Hematopoietic multipotent progenitor cell treated with erythropoietin and hydrocortisone succinate and interleukin-3 and kit ligand, for 17 days (in vitro differentiated cells): Measurements from ENCODE around the gene MTERF4.

Source experiments
- DNase-seq: peaks from one replicate; pipeline ENCODE4 v3.0.0-alpha.2; 2015; ENCODE audit warnings: low spot score

The MTERF4 gene

DNA sequence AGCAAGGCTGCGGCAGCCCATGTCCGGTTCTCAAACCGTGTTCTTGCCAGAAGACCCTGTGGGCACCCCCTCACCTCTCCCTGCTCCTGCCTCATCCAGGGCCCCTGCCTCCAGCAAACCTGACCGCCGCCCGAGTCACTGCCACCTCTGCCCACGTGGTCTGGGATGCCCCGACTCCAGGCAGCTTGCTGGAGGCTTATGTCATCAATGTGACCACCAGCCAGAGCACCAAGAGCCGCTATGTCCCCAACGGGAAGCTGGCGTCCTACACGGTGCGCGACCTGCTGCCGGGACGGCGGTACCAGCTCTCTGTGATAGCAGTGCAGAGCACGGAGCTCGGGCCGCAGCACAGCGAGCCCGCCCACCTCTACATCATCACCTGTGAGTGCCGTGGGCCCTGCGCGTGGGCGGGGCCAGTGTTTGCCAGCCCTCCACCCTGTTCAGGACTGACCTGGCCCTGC lies 32.2 kb downstream of the MTERF4 start:
- DNase-seq, result no peak

DNA sequence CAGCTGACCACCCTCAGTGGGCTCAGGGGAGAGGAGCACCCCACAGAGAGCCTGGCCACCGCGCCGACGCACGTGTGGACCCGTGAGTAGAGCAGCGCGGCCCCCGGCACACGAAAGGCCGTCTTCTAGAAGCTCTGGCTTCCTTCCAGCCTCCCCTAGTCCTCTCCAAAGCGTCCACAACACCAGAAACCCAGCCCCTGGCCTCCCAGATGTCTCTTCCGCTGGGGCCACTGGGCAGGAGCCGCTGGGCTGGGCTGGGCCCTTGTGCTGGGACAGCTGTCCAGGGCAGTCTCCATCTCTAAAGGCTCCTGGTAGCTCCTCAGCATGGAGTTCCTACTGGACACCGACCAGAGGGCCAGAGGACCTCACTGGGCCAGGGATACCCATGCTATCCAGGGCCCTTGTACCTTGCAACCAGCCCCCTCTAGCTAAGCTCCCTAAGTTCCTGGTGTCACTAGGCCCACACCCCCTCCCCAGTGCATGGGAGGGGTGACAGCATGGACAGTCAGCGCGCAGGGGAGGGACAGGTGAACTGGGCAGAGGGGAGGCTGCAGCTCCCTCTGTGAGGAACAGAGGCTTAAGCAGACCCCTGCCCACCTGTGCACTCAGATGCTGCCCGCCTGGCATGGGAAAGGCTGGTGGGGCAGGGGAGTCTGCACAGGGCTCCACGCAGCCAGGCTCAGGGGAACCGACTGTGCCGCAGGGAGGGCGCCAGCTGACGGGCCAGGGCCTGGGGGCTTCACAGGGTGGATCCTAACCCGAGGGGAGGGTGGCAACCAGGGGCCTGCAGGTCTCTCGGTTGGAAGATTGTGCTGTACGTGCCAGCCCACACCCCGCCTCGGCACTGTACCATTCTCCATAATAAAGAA lies 32.9 kb downstream of the MTERF4 start:
- DNase-seq, result no peak

DNA sequence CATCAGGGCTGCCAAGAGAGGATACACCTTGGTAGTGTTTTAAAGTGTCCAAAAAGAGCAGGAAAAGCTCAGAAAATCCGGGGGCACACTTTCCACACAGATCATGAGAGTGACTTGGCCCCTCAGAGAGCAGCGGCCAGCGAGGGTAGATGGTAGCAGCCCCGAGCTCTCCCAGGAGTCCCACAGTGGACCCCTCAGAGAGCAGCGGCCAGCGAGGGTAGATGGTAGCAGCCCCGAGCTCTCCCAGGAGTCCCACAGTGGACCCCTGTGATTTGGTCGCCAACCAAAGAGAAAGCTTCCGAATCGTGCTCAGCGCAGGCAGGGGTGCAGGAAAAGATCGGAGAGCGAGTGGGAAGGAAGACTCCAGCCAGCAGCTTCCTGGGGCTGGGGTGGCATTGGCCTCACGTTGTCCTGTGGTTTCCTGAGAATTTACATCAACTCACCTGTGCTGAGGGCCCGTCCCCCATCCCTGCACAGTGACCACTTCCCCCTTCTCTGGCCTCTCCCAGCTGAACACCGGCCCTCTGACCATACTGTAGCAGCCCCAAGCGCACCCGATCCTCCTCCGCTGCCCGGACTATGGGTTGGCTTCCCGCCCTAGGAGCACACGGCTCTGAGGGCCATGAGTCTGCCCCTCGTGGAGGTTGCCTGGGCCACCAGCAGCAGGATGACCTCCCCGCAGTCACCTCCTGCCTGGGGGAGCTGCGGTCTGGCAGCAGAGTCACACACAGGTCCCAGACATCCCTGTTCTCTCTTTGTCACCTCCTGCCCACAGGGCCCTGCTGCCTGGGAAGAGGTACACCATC lies 33.7 kb downstream of the MTERF4 start:
- no peak for DNase-seq

DNA sequence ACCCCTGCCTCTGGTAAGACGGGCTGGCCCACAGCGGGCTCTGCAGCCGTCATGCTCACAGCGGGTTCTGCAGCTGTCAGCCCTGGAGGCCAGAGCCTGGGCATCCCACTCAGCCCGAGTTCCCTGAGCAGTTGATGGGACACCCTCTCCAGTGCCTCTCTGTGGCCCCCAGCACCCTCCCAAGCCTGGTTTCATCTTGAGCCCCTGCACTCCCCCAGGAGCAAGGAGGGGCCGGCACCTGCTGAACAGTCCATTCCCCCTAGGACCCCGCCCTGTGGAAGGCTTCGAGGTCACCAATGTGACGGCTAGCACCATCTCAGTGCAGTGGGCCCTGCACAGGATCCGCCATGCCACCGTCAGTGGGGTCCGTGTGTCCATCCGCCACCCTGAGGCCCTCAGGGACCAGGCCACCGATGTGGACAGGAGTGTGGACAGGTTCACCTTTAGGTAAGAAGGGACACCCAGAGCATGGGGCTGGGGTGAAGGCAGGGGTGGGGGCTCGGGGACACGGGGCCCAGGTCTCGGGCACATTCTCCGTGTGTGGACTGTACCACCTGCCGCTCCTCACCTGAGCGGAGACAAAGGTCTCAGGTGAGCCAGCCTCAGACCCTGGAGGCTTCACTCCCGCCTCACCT lies 34.5 kb downstream of the MTERF4 start:
- no peak for DNase-seq

DNA sequence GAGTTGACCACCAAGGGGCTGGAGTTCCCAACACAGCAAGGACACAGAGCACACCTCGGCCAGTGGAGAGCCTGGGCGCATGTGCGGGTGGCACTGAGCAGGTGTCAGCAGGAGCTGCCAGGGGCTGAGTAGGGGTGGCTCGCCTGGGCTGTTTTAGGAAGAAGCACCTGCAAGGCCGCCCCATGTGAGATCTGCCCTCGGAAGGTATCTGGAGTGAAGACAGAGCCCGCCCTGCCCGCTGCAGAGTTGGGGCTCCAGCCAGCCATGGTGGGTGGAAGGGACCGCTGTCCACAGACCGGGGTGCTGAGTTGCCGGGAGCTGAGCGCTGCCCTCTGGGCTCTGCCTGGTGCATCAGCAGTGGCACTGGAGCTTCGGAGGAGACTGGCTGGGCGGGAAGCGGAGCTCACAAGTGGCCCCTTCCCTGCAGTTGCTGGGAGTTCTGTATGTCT lies 35.2 kb downstream of the MTERF4 start:
- DNase-seq, result no peak

DNA sequence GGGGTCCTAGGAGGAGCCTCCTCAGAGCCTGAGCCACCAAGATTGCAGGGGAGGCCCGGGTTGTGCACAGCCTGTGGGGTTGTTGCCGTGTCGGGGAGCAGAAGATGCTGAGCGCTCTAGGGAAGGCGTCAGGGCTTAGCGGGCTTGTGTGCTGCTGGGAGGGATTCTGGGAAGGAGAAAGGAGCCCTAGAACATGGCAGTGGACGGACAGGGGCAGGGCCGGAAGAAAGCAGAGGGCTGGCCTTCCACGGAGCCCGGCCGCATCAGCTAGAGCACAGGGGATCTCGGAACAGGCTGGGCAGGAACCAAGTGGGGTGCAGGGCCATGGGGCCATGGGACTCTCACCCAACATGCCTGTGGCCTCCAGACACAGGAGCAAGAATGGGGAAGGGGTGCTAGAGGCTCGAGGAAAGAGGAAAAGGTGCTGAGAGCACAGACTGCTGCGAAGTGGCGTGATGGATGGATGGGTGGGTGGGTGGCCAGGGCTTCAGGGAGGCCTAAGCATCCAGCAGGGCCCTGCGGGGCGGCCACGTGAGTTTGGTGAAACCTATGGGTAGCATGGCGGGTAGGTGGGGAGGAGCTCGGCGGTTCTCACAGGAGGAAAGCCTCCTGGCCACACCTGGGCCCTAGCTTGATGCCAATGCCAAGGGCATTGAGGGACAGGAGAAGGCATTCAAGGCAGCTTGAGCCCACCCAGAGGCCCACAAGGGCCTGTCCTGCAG lies 35.8 kb downstream of the MTERF4 start:
- DNase-seq, result no peak

DNA sequence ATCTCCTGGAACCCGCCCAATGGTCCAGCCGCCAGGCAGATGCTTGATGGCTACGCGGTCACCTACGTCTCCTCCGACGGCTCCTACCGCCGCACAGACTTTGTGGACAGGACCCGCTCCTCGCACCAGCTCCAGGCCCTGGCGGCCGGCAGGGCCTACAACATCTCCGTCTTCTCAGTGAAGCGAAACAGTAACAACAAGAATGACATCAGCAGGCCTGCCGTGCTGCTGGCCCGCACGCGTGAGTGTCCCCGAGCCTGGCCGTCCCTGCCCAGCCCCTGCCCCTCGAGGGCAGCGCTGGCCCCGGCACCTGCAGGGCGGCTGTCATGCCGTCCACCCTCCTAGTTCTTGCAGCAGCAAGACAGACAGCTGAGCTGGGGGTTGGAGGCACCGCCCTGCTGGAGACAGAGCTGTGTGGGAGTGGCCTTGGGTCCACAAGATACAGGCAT lies 36.7 kb downstream of the MTERF4 start:
- DNase-seq, result no peak

DNA sequence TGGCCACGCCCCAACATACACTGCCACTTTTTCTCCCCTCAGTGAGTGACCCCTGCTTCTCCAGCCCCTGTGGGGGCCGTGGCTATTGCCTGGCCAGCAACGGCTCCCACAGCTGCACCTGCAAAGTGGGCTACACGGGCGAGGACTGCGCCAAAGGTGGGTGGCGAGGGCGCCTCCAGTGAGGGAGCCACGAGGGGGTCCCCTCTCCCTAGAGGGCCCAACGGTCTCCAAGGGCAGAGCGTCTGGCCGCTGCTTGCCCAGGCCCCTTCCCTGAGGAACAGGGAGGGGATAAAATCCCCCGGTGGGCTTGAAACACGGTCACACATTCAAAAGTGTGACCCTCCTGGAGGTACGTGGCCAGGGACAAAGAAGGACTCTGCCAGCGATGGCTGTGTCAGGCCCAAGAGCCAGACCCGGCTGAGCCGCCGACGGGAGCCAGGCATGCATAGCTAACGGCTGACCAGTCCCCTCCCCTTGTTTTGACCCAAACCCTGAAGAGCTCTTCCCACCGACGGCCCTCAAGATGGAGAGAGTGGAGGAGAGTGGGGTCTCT lies 37.2 kb downstream of the MTERF4 start:
- no peak for DNase-seq

DNA sequence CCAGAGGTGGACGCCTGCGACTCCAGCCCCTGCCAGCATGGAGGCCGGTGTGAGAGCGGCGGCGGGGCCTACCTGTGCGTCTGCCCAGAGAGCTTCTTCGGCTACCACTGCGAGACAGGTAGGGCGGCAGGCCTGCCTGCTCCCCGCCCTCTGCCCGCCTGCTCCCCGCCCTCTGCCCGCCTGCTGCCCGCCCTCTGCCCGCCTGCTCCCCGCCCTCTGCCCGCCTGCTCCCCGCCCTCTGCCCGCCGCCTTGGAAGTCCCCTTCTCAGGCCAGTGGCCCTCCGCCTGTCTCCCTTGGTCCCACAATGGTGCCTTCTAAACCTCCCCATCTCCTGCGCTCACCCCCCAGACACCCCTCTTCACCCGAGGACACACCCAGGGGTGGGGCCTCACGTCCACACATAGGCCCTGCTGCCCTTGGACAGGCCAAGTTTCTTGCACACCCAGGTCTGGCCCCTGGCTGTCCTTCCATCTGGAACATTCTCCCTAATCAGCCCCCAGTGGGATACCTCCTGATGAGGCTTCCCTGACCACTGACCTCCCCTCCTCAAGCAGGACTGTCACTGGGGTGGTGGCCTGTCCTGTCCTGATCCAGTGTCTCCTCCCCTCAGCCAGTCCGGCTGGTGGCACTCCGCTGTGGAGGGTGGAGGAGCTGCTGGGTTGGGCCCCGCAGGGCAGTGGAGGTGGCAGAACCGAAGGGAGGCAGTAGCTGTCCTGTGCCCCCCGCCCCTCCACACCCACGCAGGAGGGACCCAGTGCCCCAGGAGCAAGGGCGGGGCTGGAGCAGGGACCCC lies 37.9 kb downstream of the MTERF4 start:
- peak; percentile 7 for DNase-seq

DNA sequence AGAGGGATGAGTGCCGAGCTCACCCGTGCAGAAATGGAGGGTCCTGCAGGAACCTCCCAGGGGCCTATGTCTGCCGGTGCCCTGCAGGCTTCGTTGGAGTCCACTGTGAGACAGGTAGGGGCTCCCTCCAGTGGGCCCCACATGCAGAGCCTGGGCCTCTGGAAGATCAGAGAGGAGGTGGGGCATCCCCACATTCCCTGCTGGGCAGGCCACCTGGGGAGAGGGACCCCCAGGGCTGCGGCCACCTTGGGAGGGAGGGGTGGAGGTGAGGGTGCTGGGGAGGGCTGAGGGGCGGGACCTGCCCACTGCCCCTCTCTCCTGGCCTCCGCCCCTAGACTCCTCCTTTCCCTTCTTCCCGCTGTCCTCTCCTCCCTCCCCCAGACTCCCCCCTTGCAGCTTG lies 38.5 kb downstream of the MTERF4 start:
- no peak for DNase-seq

DNA sequence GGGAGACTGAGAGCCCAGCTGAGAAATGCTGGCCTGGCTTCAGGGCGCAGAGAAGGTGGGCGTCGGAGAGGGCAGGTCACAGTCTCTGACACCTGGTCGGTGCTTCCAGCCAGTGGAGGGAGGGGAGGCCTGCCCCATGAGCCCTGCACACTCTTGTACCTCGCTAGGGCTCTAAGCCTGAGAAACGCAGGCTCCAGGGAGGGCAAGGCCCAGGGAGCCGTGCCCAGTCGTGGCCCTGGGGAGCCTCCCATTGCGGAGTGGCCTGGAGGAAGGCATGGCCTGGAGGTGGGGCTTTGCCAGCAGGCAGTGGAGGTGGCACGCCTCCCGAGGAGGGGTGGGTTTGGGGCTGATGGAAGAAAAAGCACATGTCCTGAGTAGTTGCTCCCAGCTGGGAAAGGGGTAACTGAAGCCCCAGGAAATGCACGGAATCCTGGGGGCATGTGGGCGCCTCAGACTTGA lies 39.0 kb downstream of the MTERF4 start:
- no peak for DNase-seq

DNA sequence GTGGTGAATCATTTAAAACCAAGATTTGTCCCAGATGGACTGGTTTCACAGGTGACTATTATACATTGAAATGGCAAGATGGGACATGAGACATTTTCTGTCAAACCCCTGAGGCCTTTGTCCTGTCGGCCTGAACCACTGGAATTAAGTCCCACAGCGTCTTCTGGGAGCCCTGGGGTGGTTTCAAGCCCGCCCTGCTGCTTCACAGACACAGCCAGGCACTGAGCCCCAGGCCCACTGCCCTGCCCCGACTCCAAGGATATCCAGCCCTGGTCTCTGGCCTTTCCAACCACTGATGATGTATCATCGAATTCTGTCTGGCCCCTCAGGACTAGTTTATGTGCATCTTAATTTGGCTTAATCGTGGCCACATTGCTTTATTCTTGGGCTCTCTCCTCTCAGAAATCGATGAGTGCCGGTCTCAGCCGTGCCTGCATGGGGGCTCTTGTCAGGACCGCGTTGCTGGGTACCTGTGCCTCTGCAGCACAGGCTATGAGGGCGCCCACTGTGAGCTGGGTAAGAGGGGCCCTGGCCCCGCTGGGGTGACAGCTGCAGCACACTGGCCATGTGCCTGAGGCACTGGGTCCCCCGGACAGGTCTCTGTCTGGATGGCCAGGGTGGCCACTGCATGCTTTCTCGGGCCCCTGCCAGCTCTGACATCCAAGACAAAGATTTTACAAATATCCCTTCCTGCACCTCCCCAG lies 39.5 kb downstream of the MTERF4 start:
- DNase-seq, result no peak

DNA sequence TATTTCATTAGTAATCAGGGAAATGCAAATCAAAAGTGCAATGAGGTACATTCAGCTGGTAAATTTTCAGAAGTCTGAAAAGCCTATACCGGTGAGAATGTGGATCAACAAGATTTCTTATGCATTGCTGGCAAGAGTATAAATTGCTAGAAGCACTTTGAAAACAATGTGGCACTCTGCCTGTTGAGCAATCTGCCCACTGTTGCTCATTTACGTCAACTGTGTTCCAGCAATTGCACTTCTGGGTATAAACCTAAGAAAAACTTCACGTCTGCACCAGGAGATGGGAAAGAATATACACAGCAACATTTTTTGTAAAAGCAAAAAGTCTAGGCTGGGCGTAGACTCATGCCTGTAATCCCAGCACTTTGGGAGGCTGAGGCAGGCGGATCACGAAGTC lies 40.8 kb downstream of the MTERF4 start:
- DNase-seq, result no peak

DNA sequence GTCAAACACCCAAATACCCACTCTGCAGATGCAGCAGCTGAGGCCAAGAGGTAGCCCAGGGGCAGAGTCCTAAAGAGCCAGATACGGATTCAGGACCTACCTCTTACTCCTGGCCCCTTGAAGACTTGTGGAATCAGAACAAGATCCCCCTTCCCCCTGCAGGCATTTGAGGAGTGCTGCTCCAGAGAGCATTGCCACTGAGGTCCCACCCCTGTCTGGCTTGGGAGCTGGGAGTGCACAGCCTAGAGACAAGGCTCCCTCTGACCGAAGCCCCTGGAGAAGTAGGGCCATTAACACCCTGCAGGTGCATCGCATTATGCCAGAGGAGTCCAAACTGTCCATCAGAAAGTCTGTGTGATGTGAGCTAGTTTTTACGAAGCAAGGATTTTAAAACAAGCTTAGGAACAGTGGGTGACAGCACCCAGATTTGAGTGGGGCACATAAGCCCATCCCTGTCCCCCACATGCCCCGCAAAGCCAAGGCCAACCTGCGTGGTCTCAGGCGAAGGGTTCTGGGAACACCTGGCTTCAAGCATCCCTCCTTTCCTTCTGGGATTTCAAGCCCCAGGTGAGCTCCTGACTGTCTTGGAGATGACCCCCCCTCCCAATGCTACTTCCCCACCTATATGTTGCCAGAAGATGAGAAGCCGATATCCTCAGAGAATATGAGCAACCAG lies 48.4 kb downstream of the MTERF4 start:
- DNase-seq, result no peak

DNA sequence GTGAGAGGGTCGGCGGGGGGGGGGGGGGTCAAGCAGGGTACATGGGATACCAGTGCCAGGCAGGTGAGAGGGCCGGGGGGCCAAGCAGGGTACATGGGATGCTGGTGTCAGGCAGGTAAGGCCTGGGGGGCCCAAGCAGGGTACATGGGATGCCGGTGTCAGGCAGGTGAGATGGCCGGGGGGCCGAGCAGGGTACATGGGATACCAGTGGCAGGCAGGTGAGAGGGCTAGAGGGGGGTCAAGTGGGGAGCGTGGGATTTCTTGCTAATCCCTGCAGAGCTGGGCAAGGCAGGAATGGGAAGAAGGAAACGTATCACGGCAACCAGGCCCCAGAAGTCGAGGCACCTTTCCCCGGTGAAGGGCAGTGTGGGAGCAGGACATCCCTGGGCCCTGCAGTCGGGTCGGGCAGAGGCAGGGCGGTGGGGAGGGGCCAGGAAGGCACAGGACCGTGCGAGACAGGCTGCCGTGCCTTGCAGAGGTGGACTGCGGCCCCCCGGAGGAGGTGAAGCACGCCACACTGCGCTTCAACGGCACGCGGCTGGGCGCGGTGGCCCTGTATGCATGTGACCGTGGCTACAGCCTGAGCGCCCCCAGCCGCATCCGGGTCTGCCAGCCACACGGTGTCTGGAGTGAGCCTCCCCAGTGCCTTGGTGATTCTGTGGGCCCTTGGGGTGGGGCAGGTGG lies 49.3 kb downstream of the MTERF4 start:
- no peak for DNase-seq

DNA sequence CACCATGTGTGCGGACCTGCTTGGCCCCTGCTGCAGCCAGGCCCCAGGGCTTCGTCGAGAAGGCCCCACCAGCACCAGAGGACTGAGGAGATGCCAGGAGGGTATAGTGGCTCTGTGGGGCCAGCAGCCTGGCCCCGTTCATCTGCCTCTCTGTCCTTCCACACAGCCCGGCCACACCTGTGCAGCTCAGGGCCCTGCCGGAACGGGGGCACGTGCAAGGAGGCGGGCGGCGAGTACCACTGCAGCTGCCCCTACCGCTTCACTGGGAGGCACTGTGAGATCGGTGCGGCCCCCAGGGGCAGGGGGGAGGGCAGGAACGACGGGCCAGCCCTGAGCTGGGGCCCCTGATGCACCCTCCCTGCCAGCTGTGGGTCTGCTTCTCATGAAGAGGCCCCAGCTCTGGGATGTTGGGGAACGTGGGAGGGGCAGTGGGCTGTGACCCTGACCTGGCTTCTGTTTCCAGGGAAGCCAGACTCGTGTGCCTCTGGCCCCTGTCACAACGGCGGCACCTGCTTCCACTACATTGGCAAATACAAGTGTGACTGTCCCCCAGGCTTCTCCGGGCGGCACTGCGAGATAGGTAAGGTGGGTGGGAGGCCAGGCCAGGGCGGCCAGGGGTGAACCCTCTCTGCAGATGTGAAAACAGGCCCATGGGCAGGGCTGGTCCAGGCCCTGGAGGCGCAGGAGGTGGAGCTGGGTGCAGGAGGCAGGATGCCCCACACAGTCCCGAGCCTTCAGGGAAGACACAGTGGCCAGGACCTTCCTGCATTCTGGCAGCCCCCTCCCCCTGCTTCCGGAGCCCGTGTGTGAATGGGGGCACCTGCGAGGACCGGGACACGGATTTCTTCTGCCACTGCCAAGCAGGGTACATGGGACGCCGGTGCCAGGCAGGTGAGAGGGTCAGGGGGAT lies 50.3 kb downstream of the MTERF4 start:
- DNase-seq, result no peak
